GM20431 (cell line): Measurements from ENCODE around the gene CLSTN3.

Experiments
- in situ Hi-C: fragments of 300-500 bp; cut with MseI, MboI; formaldehyde crosslinking; loops from one replicate; pipeline ENCODE4 v1.15.0; 2020; ENCODE audit warnings: low sequenced_read_pairs; ENCODE audit not compliant: unreplicated experiment

Gene CLSTN3

DNA sequence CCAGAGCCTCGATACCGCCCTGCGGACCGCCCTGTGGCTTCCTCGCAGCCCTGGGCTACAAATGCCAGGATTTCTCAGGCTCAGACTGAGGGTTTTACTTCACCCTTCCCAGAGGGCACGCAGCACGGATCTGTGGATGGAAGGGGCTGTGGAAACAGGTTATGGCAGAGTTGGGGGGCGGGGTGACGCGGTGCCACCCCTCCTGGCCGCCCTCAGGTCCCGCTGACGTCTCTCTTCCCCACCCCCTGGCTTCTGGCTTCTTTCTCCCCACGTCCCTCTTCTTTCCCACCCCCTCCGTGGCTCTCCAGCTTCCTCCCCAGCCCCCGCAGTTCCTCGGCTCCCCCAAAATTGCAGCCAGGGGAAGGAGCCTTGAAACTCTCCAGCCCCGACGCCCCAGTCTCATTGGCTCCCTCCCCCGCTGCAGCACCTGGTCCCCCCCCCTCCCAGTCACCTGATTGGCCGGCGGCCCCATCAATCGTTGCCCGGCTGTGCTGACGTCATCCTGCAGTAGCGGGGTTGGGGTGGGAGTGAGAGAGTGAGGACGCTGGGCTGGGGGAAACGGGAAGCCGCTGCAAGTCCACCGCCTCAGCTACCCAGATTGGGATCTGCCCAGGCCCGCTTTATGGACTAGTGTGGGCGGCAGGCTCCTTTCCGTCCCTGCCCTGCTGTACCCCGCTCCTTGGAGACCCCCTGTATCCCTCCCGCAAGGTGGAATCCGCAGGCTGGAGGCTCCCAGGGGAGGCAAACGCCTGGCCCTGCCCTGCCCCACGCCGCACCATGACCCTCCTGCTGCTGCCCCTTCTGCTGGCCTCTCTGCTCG is at the start of gene CLSTN3:
CLSTN3 (plus strand) TSS at position 500 of the 820 bp plus-strand sequence; CDS start at position 778, 278 bp downstream.
- in situ Hi-C loops = no loop called here

DNA sequence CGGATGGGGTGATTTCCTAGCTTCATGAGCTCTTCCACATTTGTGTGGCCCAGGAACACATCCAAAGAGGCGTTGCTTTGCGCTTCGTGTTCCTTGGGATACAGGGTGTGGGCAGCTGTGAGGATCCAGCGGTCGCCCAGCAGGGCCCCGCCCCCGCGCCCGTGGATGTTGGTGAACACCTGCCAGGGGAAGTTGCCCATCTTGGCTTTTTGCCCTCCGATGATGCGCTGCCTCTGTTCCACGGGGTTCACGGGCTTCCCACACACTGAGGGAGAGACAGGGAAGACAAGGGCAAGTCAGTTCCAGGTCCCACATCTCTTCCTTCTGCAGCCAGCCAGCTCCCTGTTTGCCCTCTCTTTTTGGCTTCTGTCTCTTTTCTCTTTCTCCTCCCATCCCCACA is 49.1 kb upstream of the CLSTN3 start:
- in situ Hi-C loops = no loop called here

DNA sequence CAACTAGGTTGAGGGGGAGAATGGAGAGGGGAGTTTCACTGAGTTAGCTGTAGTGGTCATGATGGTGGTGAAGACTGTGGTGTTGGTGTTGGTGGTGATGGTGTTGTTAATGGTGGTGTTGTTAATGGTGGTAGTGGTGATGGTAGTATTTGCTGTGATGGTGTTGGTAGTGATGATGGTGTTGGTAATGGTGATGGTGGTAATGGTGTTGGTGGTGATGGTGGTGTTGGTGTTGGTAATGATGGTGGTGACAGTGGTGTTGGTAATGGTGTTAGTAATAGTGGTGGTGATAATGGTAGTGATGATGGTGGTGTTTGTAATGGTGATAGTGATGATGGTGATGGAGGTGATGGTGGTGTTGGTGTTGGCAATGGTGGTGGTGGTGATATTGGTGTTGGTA is 47.0 kb upstream of the CLSTN3 start:
- in situ Hi-C loops = no loop called here

DNA sequence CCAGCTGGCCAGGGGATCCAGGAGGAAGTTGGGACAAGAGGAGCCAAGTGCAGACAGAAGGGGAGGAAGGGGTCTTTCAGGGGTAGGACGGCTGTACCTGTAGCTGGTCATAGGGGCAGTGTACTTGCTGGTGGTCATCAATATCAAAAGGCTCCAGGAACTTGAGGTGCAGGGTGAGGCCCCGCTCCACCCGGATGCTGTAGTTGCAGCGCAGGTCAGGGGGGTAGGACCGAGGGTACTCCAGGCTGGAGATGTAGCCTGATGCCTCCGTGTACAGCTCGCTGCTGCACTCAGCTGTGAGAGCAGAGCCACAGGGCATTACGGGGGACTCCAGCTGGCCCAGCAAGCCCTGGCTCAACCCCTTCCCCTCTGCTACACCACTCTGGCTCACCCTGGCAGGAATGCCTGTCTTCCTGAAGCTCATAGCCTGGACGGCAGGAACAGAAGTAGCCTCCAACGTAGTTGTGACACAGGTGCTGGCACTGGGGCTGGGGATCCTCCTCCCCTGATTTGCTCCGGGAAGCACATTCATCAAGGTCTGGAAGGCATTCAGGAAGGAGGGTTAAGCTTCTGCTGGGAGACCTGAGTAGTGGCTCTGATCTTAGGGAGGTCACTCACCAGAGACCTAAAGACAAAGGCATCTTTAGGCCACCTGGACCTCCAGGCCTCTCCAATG is 40.8 kb upstream of the CLSTN3 start:
- in situ Hi-C loops = no loop called here

DNA sequence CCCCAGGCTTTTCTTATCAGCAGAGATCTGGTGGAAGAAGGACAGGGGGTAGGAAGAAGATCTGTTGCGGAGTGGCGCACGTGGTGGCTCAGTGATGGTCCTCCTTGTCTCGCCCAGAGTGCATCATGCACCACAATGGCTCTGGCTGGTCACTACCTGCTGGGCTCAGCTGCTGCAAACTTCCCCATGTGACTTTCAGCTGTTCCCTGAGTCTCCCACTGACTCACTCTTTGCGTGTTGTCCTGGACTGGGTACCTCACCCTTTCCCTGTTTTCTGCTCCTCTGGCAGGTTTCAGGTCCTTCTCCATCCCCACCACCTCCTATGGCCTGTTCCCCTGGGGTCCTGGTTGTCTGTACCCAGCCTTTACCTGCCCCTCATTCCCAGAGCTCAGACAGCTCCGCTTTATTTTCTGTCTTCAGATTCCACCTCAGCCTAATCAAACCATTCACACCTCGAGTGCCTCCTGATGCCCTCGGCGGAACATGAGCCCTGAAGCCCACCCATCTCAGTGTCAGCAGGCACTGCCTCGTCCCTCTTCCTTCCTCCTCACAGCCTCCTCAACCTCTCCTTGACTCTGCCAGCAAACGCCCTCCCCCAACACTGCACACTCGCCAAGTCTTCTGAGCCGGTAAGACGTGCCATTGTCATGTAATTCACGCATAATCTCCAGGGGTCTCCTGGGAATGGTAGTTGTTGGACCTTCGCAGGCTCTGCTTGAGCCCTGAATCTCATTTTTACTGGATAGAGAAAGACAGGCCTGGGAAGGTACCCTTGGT is 39.8 kb upstream of the CLSTN3 start:
- in situ Hi-C loops = no loop called here

DNA sequence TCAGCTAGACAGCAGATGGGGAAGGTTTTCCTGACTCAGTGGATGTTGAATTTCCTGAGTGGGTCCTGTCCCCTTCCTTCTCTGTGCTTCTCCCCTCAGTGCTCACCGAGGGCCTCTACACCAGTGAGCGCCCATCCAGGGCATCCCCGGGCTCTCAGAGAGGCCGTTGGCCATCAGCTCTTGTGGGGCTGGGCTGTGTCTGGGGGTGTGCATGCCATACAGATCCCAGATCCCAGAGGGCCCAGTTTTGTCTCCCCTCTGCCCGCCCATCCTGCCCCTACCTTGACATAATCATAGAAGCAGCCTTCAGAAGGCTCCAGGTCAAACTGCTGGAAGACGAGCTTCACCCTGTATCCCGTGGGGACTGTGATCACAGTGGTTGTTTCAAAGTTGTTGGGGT is 39.0 kb upstream of the CLSTN3 start:
- in situ Hi-C loops = no loop called here

DNA sequence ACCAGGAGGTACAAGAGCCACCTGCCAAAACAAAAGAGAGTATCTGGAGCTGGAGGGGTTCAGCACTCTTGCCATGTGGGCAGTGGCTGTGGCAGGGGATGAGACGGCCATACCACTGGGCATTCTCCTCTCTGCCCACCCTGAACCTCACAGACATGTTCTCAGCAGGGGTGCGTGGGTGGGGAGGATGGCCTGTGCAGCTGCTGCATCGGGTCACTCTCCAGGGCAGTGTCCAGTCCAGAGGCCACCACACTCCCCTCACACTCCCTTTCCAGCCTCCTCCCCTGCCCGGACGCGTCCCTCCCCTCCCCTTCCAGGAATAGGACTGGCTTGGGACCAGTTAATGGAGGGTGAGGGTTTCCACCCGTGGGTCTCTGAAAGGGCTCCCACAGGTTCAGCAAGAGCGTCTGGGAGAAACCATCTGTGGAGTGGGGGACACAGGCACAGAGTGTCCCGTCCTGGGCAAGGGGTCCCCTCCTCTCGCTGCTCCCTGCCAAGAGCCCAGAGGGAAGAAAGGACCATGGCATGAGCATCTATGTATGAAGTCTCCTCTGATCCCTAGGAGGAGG is 38.4 kb upstream of the CLSTN3 start:
- in situ Hi-C loops = no loop called here

DNA sequence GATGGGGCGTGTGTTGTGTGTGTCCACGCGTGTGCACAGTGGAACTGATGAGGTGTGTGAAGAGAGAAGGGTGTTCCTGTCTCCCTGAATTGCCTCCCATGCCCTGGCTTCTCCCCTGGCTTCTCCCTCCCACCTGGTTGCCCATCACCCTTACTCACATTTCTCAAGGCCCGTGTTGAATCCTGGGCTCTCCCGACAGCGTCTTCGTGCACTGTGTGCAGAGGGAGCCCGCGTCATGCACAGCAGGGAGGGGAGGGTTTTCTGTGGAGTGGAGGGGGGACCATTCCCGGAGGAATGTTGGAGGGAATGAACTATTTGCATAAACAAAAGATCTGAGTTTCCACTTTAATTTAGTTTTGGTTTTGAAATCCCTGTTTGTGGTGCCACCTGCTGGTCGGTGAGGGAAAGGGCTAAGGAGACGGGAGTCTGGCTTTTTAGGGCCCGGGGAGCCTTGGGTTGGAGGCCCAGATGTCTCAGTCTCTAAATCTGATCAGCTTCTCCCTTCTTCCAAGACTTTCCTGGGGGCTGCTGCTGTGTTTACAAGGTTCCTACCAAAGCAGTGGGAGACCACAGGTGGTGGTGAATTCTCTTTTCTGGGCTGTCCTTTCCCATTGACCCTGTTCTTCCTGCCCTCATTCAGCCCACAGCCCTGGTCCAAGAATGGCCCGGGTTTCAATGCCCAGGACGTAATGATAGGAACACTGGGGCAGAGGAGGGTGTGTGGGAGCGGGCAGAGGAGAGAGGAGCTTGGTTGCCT is 37.8 kb upstream of the CLSTN3 start, which contains the start of gene C1R:
C1R (minus strand) TSS at position 217 of the 757 bp plus-strand sequence; CDS start at position 160, 57 bp downstream.
- in situ Hi-C loops = no loop called here

DNA sequence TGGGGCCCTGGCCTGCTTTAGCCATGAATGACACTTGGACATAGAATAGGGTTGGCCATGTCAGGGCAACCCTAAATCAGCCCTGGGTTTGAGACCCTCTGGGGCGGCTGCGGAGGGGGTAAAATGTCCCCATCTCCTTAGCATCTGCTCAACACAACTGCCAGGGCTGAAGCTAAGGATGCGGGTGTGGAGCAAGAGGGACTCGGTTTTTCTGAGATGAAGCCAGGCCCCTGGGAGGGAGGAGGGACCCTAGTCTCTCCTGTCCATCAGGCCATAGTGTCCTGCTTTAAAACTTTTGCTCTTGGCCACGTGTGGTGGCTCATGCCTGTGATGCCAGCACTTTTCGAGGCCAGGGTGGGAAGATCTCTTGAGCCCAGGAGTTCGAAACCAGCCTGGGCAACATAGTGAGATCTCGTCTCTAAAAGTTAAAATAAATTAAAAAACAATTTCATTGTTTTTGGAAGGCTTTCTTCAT is 37.1 kb upstream of the CLSTN3 start:
- in situ Hi-C loops = no loop called here

DNA sequence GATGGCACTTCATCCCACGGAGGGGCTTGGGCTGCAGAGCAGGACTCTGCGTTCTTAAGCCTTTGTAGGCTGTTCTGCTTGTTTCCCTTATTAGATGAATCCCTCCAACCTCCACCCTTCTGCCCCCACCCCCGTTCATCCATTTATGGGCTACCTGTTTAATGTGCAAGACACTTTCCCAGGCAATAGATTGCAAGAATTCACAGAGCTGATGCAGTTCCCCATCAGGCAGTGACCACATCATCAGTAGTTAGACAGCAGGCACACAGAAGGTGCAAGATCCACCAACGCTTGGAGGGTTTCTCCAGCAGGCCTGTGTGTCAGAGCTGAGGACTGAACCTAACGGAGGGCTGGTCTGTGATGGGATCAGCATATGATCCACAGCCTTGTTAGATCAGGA is 36.7 kb upstream of the CLSTN3 start:
- in situ Hi-C loops = no loop called here

DNA sequence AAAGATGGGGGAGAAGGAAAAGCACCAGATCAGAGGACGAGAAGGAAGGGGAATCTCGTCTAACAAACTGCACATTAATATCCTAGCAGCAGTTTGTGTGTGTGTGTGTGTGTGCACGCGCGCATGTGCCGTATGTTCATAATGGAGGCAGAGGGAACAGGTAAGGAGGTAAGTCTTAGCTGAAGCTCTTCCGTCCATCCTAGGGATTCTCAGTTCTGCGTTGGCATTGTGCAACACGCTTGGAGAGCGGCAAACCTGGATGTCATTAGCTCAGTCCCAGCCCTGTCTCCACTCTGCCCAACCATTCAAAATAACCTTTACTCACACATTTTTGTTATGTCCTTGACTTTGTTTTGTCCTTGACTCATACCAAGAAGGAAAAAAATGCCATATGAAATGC is 36.3 kb upstream of the CLSTN3 start:
- in situ Hi-C loops = no loop called here

DNA sequence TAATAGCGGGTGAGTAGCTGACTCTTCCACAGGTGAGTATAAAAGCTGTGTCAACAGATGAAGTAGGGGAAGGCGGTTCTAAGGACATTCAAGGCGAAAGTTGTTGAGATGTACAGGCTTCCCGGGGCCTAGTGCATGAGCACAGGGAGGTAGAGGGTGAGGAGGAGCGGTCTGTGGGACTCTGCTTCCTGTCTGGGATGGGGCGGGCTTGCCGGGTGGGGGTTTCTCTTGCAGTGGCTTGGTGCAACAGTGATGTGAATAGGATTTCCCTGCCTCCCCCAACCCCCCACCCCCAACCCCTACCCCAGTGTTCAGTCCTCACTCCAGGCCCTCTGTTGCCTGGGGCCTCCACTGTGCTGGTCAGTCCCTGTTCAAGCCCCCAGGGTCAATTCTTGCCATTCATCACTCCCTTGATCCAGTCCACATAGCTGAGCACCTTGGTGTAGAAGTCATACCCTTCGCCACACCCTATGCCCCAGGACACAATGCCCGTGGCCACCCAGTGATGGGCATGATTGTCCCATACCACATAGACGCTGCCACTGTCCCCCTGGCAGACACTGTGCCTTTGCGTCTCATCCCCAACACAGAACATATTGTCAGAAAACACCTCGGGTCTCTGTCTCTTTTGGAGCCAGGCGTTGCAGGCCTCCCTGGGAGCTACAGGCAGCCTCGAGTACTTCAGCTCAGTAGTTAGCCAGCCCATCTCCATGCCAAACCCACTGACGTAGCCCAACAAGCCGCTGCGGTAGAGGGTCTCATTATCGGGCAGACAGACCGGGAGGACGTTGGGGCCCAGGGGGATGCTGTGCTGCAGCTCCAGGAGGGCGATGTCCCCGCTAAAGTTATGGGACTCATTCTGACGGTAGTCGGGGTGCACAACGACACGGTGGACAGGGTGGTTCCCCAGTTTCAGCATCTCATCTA is 33.9 kb upstream of the CLSTN3 start:
- in situ Hi-C loops = no loop called here

DNA sequence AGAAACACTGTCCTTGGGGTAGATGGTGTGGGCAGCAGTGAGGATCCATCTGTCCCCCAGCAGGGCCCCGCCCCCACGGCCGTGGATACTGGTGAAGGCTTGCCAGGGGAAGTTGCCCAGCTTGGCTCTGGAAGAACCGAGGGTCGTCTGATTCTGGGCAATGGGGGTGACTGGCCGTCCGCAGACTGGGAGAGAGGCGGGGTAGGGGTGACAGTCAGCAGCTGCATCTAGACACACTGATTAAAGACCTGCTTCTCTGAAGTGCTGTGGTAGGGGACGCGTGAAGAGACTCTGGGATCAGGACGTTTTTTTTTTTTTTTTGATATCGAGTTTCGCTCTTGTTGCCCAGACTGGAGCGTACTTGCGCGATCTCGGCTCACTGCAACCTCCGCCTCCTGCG is 33.2 kb upstream of the CLSTN3 start:
- in situ Hi-C loops = no loop called here

DNA sequence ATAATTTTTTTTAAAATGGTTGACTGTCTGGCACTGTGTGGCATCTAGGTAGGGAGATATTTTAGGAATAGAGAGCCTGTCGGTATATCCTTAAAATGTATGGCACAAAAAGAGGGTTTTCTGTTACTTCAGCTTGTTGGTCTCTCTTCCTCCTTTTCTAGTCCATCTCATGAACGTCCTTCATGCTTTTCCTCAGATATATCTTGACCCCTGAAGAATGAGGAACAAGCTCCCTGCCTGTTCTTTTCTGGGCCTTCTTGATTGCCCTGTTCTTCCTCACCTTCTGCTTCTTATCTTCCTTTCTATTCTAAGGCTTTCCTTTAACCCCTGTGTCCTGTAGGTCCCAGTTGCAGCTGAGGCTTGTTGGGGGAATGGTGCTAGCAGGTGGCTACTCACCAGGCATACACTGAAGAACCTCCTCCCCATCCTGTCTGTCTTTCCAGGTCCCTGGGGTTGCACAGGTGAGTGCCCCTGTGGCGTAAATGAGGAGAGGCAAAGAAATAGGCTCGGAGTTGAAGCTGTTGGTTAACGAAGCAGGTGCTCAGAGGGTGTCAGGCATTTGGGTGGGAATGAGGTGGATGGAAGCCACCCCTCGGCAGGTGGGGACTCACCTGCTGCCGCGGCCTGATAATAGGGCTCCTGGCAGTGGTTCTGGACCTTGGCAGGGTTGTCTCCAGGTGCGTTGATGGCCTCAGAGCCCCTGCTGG is 30.7 kb upstream of the CLSTN3 start:
- in situ Hi-C loops = no loop called here

DNA sequence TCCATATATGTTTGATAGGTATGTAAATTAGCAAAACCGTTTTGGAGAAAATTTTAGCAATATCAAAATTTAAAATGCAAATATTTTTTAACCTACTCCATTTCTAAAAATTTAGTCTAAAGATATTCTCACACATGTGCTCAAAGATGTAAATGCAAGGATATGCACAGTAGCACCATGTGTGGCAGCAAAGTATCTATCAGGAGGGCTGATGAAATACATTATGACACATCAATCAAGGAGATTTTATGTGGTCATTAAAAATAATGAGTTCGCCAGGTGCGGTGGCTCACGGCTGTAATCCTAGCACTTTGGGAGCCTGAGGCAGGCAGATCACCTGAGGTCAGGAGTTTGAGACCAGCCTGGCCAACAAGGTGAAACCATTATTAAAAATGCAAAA is 29.9 kb upstream of the CLSTN3 start:
- in situ Hi-C loops = no loop called here

DNA sequence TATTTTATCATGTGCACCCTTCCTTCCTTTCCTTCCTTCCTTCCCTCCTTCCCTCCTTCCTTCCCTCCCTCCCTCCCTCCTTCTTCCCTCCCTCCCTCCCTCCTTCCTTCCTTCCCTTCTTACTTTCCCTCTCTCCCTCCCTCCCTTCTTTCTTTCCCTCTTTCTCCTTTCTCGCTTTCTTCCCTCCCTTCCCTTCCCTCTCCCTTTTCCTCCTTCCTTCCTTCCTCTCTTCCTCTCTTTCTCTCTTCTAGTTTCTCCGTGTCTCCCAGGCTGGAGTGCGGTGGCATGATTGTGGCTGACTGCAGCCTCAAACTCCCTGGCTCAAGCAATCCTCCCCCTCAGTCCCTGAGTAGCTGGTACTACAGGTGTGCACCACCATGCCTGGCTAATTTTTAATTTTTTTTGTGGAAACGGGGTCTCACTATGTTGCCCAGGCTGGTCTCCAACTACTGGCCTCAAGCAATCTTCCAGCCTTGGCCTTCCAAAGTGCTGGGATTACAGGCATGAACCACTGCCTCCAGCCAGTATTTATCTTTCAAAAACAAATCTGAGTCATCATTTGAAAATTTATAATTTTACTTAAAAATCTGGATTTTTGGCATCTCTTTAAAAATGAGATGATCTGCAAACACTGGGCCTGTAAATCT is 29.0 kb upstream of the CLSTN3 start:
- in situ Hi-C loops = no loop called here

DNA sequence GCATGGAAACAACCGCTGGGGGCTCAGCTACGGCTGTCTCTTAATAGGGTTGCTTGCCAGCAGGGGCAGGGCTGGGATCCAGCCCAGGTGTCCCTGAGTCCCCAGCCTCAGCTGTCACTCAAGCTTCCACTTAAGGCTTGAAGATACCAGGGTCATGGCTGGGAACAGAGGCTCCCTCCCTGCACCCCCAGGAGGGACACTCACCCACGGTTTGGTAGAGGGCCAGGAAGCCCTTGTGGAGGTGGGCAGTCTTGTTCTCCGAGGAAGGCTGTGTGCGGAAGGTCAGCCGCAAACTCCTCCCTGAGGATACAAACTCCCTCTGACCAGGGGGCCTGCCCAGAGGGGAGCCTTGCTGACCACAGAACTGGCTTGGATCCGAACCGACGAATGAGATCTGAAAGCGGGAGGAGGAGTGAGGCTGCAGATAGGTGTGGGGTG is 28.5 kb upstream of the CLSTN3 start:
- in situ Hi-C loops = no loop called here
